Measurements from ENCODE around the gene TWF1.
"Not testable (repeated sequence)": the region's sequence is repeated elsewhere in the genome, so short reads cannot be mapped to it uniquely, and the experiment has no call there.

The TWF1 gene

GRCh38 chr12:43805149-43805859 lies 813 bp downstream of the TWF1 start:
- DNase-seq (ENCODE audit: low spot score): no peak

- no peak for DNase-seq (ENCODE audit: low spot score)
Observed at GRCh38 chr12:43797561-43798217, 8.4 kb downstream of the TWF1 start.

- DNase-seq (ENCODE audit: low spot score): no peak
Observed at GRCh38 chr12:43795716-43796280, 10.3 kb downstream of the TWF1 start.

DNA sequence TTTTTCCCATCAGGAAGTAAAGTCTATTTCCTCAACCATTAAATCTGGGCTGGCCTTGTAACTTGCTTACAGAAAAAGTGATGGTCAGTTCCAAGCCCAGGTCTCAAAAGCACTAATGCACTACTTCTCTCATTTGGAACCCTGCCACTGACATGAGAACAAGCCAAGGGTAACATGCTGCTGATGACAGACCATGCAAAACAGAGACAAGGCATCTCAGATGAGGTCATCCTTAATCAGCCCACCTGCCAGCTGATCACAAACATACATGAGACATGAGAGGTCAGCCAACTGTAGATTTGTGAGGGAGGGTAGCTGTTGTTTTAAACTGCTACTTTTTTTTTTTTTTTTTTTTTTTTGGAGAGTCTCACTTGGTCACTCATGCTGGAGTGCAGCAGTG lies 16.2 kb downstream of the TWF1 start:
- DNase-seq (ENCODE audit: low spot score): no peak

- DNase-seq (ENCODE audit: low spot score): no peak
Observed at GRCh38 chr12:43786899-43787693, 19.0 kb downstream of the TWF1 start.

DNA sequence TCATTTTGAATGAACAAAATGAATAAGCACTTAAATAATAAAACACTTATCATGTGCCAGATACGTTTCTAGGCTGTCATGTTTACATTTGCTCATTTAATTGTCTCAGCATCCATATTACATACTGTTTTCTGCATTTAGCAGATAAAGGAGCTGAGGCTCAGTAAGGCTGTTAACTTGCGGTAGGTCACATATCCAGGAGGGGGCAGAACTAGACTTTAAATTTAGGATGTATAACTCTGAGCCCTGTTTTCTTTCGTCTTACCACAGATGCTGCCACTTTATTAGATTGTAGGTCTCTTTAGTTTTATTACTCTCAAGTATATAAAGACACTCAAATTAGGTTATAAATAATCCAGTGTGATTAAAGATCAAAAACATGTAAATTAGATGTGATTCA lies 29.6 kb downstream of the TWF1 start:
- peak; percentile 58 for DNase-seq (ENCODE audit: low spot score)

DNA sequence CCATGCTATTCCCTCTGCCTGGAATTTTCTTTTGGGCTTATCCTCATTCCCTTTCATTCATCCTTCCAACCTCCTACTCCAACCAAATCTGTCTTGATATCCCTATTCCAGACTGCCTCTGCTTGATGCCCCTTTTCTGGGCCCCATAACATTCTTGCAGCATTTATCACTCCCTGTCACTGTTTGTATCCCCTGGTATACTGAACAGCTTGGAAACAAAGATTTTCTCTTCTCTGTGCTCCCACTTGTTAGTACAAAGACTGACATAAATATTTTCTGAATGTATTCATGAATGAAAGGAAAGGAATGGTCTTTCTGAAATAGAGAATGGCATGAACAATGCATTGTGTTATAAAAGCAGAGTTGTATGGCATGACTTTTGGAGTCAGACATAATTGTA lies 39.8 kb downstream of the TWF1 start:
- DNase-seq (ENCODE audit: low spot score): no peak

GRCh38 chr12:43764528-43764927 lies 41.6 kb downstream of the TWF1 start:
- DNase-seq (ENCODE audit: low spot score): no peak

- no peak for DNase-seq (ENCODE audit: low spot score)
Observed at GRCh38 chr12:43763769-43764168, 42.3 kb downstream of the TWF1 start.

GRCh38 chr12:43762596-43762995 lies 43.5 kb downstream of the TWF1 start:
- no peak for DNase-seq (ENCODE audit: low spot score)

DNA sequence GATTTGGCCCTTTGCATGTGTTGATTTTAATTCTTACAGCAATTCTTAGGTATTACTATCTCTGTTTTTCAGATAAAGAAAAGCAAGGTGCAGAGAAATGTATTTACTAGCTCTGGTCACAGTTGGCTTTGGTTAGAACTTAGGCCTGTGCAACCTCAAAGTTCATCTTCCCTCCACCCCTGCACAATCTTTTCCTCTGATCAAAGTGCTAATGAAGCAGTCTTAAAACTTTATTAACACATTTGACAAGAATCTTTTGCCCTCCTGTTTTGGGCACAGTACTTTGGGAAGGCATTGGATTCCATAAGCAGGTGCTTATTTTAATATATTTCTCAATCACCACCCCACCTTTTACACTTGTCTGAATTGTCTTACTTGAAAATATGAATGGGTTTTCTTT lies 44.6 kb downstream of the TWF1 start:
- DNase-seq (ENCODE audit: low spot score): no peak

GRCh38 chr12:43760396-43760795 lies 45.7 kb downstream of the TWF1 start:
- no peak for DNase-seq (ENCODE audit: low spot score)

GRCh38 chr12:43758728-43759563 lies 47.2 kb downstream of the TWF1 start, which contains the start of the genes IRAK4 and PUS7L:
TSS of gene IRAK4 (plus strand) at chr12:43758951. CDS start at chr12:43768112, 9,161 bp downstream.
TSS of gene PUS7L (minus strand) at chr12:43758790. CDS start at chr12:43755245, 3,545 bp downstream.
- peak; percentile 94 for DNase-seq (ENCODE audit: low spot score)

- DNase-seq (ENCODE audit: low spot score): peak; percentile 57
Observed at GRCh38 chr12:43758247-43758727, 47.8 kb downstream of the TWF1 start.

DNA sequence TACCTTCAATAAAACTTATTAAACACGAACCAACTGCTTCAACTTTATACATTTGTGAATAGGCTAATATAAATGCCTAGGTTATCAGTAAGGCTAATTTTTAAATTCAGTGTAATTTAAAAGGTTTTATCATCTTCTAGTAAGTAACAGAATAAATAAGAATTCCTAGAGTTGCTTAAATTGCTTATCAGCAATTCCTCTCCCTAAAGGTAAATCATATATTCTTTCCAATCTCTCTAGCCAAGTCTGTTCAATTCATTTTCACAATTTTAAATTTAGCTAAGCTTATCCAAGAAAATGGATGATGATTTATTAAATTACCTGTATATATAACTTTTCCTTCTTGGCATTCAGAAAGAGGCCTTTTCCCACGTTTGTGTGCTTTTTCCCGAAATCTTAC lies 52.1 kb downstream of the TWF1 start:
- no peak for DNase-seq (ENCODE audit: low spot score)

- DNase-seq (ENCODE audit: low spot score): not testable (repeated sequence)
Observed at GRCh38 chr12:43751360-43751759, 54.8 kb downstream of the TWF1 start.

GRCh38 chr12:43750814-43751213 lies 55.3 kb downstream of the TWF1 start:
- no peak for DNase-seq (ENCODE audit: low spot score)

GRCh38 chr12:43749016-43749415 lies 57.1 kb downstream of the TWF1 start:
- DNase-seq (ENCODE audit: low spot score): no peak

GRCh38 chr12:43744826-43745225 lies 61.3 kb downstream of the TWF1 start:
- DNase-seq (ENCODE audit: low spot score): no peak
